GM12892 (cell line): Measurements from ENCODE around the gene TMTC1.

ENCODE experiments used
- POLR2A ChIP-seq: IDR thresholded peaks from 2 replicates; pipeline ENCODE4 v1.6.1; 2011; ENCODE audit warnings: low read depth, low read length, control low read depth
- POLR2AphosphoS5 ChIP-seq: IDR thresholded peaks from 2 replicates; pipeline ENCODE4 v1.6.1; 2011; ENCODE audit warnings: low read depth, low read length, control low read depth
- TAF1 ChIP-seq: IDR thresholded peaks from 2 replicates; pipeline ENCODE4 v1.6.1; 2011; ENCODE audit warnings: low read depth, mild to moderate bottlenecking, control low read depth, low read length, borderline replicate concordance

GRCh38 chr12:29518407-29518806 lies 265.3 kb downstream of the TMTC1 start:
- TF ChIP-seq POLR2AphosphoS5, result no peak
- no peak for TF ChIP-seq POLR2A
- no peak for TF ChIP-seq TAF1
